Measurements from ENCODE around the gene LRPAP1. TPM values are rescaled to one million over a fixed set of nuclear protein-coding genes. Genes with fewer than 3 reads are reported as not detected.

LRPAP1 gene
- total and polyA plus RNA-seq, 5 donors, result 207 to 325 (median 308) TPM

- ATAC-seq (no peak), DNase-seq (peak in 1 of 3 donors; percentile 37)
- Histone ChIP-seq H3K4me3 (ENCODE audit: low read length) (no peak overlapping the region), H3K9me3 (ENCODE audit: control insufficient read depth, low read length) (no peaks in the 10 kb centered on the region), H3K27me3 (ENCODE audit: control insufficient read depth, insufficient read depth) (no peaks in the 10 kb centered on the region), H3K4me1 (ENCODE audit: control insufficient read depth, insufficient read depth, low read length) (no peaks in the 10 kb centered on the region), H3K27ac (ENCODE audit: low read length) (no peak overlapping the region)
- intact Hi-C loops (cut with DNase I), result no loop called here
- 73% methylated on average over 11 of the region's 11 CpGs for WGBS
Measured at GRCh38 chr4:3498407-3498806, 33.8 kb downstream of the LRPAP1 start.

- WGBS, result 63% methylated on average over 24 of the region's 24 CpGs
- ATAC-seq (peak in 1 of 2 donors; percentile 1), DNase-seq (peak in 1 of 3 donors; percentile 63)
- H3K27me3 ChIP-seq (ENCODE audit: control insufficient read depth, insufficient read depth), result no peaks in the 10 kb centered on the region
- H3K27ac ChIP-seq (ENCODE audit: low read length), result no peak overlapping the region
- no peaks in the 10 kb centered on the region for H3K4me1 ChIP-seq (ENCODE audit: control insufficient read depth, insufficient read depth, low read length)
- intact Hi-C loops (cut with DNase I), result no loop called here
- no peak overlapping the region for H3K4me3 ChIP-seq (ENCODE audit: low read length)
- H3K9me3 ChIP-seq (ENCODE audit: control insufficient read depth, low read length), result no peaks in the 10 kb centered on the region
Measured at GRCh38 chr4:3497523-3498389, 34.5 kb downstream of the LRPAP1 start.

GRCh38 chr4:3497095-3497494, 35.1 kb downstream of the LRPAP1 start:
- Histone ChIP-seq H3K4me1 (ENCODE audit: control insufficient read depth, insufficient read depth, low read length) (no peaks in the 10 kb centered on the region), H3K27ac (ENCODE audit: low read length) (no peak overlapping the region), H3K9me3 (ENCODE audit: control insufficient read depth, low read length) (no peaks in the 10 kb centered on the region), H3K27me3 (ENCODE audit: control insufficient read depth, insufficient read depth) (no peaks in the 10 kb centered on the region), H3K4me3 (ENCODE audit: low read length) (no peak overlapping the region)
- DNase-seq (no peak), ATAC-seq (peak in 1 of 2 donors; percentile 7)
- 81% methylated on average over 6 of the region's 6 CpGs for WGBS
- intact Hi-C loops (cut with DNase I), result no loop called here

- H3K4me3 ChIP-seq (ENCODE audit: low read length), result no peak overlapping the region
- ATAC-seq (no peak), DNase-seq (peak in 1 of 3 donors; percentile 64)
- H3K4me1 ChIP-seq (ENCODE audit: control insufficient read depth, insufficient read depth, low read length), result no peaks in the 10 kb centered on the region
- 68% methylated on average over 14 of the region's 14 CpGs for WGBS
- intact Hi-C loops (cut with DNase I), result no loop called here
- no peak overlapping the region for H3K27ac ChIP-seq (ENCODE audit: low read length)
- H3K9me3 ChIP-seq (ENCODE audit: control insufficient read depth, low read length), result no peaks in the 10 kb centered on the region
- H3K27me3 ChIP-seq (ENCODE audit: control insufficient read depth, insufficient read depth), result no peaks in the 10 kb centered on the region
Measured at GRCh38 chr4:3496021-3496420, 36.2 kb downstream of the LRPAP1 start.

GRCh38 chr4:3495204-3495975, 36.8 kb downstream of the LRPAP1 start:
- Histone ChIP-seq H3K4me1 (ENCODE audit: control insufficient read depth, insufficient read depth, low read length) (no peaks in the 10 kb centered on the region), H3K27ac (ENCODE audit: low read length) (no peak overlapping the region), H3K4me3 (ENCODE audit: low read length) (no peak overlapping the region), H3K27me3 (ENCODE audit: control insufficient read depth, insufficient read depth) (no peaks in the 10 kb centered on the region), H3K9me3 (ENCODE audit: control insufficient read depth, low read length) (no peaks in the 10 kb centered on the region)
- ATAC-seq (no peak), DNase-seq (peak in 1 of 3 donors; percentile 41)
- WGBS, result 77% methylated on average over 28 of the region's 28 CpGs
- intact Hi-C loops (cut with DNase I), result no loop called here

GRCh38 chr4:3494462-3494871, 37.8 kb downstream of the LRPAP1 start:
- no peaks in the 10 kb centered on the region for H3K4me1 ChIP-seq (ENCODE audit: control insufficient read depth, insufficient read depth, low read length)
- H3K9me3 ChIP-seq (ENCODE audit: control insufficient read depth, low read length), result no peaks in the 10 kb centered on the region
- intact Hi-C loops (cut with DNase I), result no loop called here
- peak in 1 of 3 donors; percentile 53 for DNase-seq
- no peak overlapping the region for H3K27ac ChIP-seq (ENCODE audit: low read length)
- H3K27me3 ChIP-seq (ENCODE audit: control insufficient read depth, insufficient read depth), result no peaks in the 10 kb centered on the region
- 27% methylated on average over 15 of the region's 15 CpGs for WGBS
- no peak for ATAC-seq
- no peak overlapping the region for H3K4me3 ChIP-seq (ENCODE audit: low read length)

GRCh38 chr4:3493720-3494461, 38.3 kb downstream of the LRPAP1 start:
- 55% methylated on average over 20 of the region's 20 CpGs for WGBS
- no peak overlapping the region for H3K27ac ChIP-seq (ENCODE audit: low read length)
- no peaks in the 10 kb centered on the region for H3K27me3 ChIP-seq (ENCODE audit: control insufficient read depth, insufficient read depth)
- H3K4me3 ChIP-seq (ENCODE audit: low read length), result no peak overlapping the region
- DNase-seq, result peak in 1 of 3 donors; percentile 51
- intact Hi-C loops (cut with DNase I), result no loop called here
- H3K4me1 ChIP-seq (ENCODE audit: control insufficient read depth, insufficient read depth, low read length), result no peaks in the 10 kb centered on the region
- peak in 1 of 2 donors; percentile 17 for ATAC-seq
- no peaks in the 10 kb centered on the region for H3K9me3 ChIP-seq (ENCODE audit: control insufficient read depth, low read length)

- H3K27me3 ChIP-seq (ENCODE audit: control insufficient read depth, insufficient read depth), result no peaks in the 10 kb centered on the region
- no peak overlapping the region for H3K27ac ChIP-seq (ENCODE audit: low read length)
- intact Hi-C loops (cut with DNase I), result no loop called here
- no peaks in the 10 kb centered on the region for H3K9me3 ChIP-seq (ENCODE audit: control insufficient read depth, low read length)
- peak in 1 of 3 donors; percentile 56 for DNase-seq
- ATAC-seq, result no peak
- WGBS, result 71% methylated on average over 55 of the region's 55 CpGs
- H3K4me1 ChIP-seq (ENCODE audit: control insufficient read depth, insufficient read depth, low read length), result no peaks in the 10 kb centered on the region
- H3K4me3 ChIP-seq (ENCODE audit: low read length), result no peak overlapping the region
Measured at GRCh38 chr4:3492741-3493719, 39.2 kb downstream of the LRPAP1 start.

GRCh38 chr4:3491681-3492405, 40.4 kb downstream of the LRPAP1 start:
- no peak overlapping the region for H3K4me3 ChIP-seq (ENCODE audit: low read length)
- no peaks in the 10 kb centered on the region for H3K4me1 ChIP-seq (ENCODE audit: control insufficient read depth, insufficient read depth, low read length)
- no peaks in the 10 kb centered on the region for H3K9me3 ChIP-seq (ENCODE audit: control insufficient read depth, low read length)
- intact Hi-C loops (cut with DNase I), result no loop called here
- WGBS, result 59% methylated on average over 17 of the region's 17 CpGs
- DNase-seq (peak in 1 of 3 donors; percentile 50), ATAC-seq (no peak)
- no peak overlapping the region for H3K27ac ChIP-seq (ENCODE audit: low read length)
- no peaks in the 10 kb centered on the region for H3K27me3 ChIP-seq (ENCODE audit: control insufficient read depth, insufficient read depth)
